Measurements from ENCODE around the gene CST6.

DNA sequence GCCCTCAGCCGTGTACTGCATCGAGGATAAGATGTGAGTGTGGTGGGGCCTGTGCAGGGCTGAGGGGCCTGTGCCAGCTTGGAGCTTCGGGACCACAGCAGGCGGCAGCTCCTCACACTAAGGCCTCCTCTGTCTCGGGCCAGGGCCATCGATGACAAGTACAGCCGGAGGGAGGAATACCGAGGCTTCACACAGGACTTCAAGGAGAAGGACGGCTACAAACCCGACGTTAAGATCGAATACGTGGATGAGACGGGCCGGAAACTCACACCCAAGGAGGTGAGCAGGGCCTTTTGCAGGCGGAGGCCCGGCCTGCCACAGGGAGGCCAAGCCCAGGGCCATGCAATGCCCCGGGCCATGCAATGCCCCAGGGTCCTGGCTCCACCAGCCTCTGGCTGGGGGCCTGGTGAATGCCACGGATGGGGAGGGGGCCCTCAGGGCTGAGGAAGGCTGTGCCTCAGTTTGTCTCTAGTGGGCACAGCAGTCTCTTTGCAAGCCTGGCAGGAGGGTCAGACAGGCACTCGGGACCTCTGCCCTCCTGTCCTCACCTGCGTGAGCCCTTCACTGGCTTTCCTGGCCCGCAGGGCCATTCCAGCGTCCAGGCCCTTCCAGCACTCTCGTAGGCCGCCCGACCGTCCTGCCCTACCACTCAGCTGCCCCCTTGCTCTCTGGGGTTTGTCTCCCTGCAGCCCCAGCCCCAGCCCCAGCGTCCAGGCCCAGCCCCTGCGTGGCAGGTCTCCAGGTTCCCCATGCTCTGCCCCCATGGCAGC is 34.0 kb upstream of the CST6 start:
- TF ChIP-seq CTCF (conservative IDR thresholded peaks at IDR 0.05 in 1 of 2, IDR thresholded peaks at IDR 0.05 in 1 of 2; ENCODE audit: low read depth in 1 of 2, low read length in 2 of 2) (no peak), EZH2 (IDR thresholded peaks at IDR 0.05; ENCODE audit: low read length, missing control alignments) (no peak)
